GM21390 (cell line): ENCODE data around the gene ZNF526.
A peak's percentile ranks its signal among the peaks of the same experiment; 100 is the strongest.

Source experiments
- ATAC-seq: cut with Tn5 transposase; IDR thresholded peaks from one replicate; pipeline ENCODE4 v1.9.1; 2021; ENCODE audit not compliant: unreplicated experiment

The ZNF526 gene

GRCh38 chr19:42196011-42197001, 23.8 kb upstream of the ZNF526 start:
- ATAC-seq = no peak

GRCh38 chr19:42197375-42197817, 22.7 kb upstream of the ZNF526 start:
- ATAC-seq = no peak

- peak; percentile 52 for ATAC-seq
Measured at GRCh38 chr19:42198676-42199439, 21.3 kb upstream of the ZNF526 start.

GRCh38 chr19:42199440-42200115, 20.5 kb upstream of the ZNF526 start:
- ATAC-seq = peak; percentile 41

- no peak for ATAC-seq
Measured at GRCh38 chr19:42200116-42200715, 19.9 kb upstream of the ZNF526 start.

- no peak for ATAC-seq
Measured at GRCh38 chr19:42201489-42202289, 18.4 kb upstream of the ZNF526 start.

GRCh38 chr19:42202290-42202880, 17.7 kb upstream of the ZNF526 start:
- no peak for ATAC-seq

GRCh38 chr19:42203700-42204099, 16.4 kb upstream of the ZNF526 start:
- no peak for ATAC-seq

- no peak for ATAC-seq
Measured at GRCh38 chr19:42204664-42205063, 15.4 kb upstream of the ZNF526 start.

GRCh38 chr19:42206871-42207755, 13.0 kb upstream of the ZNF526 start:
- ATAC-seq = no peak

- ATAC-seq = no peak
Measured at GRCh38 chr19:42207767-42208271, 12.3 kb upstream of the ZNF526 start.

GRCh38 chr19:42208612-42209011, 11.5 kb upstream of the ZNF526 start:
- no peak for ATAC-seq

GRCh38 chr19:42212886-42213285, 7.2 kb upstream of the ZNF526 start:
- no peak for ATAC-seq

GRCh38 chr19:42214810-42215485, 5.2 kb upstream of the ZNF526 start:
- no peak for ATAC-seq

GRCh38 chr19:42216653-42217519, 3.2 kb upstream of the ZNF526 start:
- ATAC-seq = no peak

GRCh38 chr19:42217520-42218437, 2.3 kb upstream of the ZNF526 start, which contains the start of gene DEDD2:
Gene DEDD2 (minus strand): TSS chr19:42217677. CDS start chr19:42217007, 670 bp downstream.
- peak; percentile 54 for ATAC-seq
